ENCODE results near the gene HTRA3.

DNA sequence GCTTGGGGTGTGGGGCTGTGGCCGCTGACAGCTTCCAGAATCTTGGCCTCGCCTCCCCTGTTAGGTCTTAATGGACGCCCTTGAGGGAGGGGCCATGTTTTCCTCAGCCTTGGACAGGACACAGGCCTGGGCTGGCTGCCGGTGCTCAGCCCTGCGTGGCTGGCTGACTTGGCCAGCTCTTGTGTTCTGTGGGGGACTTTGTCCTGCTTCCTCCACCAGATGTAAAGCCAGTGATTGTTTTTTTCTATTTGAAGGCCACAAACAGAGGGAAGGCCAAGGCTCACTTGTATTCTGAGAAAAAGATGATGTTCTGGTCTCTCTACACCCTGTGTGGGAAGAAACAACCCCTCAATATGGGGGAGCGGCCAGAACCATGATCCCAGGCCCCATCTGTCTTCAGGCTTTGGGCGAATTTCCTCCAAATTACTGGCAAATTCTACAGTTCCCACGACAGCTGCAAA is 71.3 kb downstream of the HTRA3 start:
- TF ChIP-seq RAD21 (conservative IDR thresholded peaks at IDR 0.05) (no peak), SMC3 (conservative IDR thresholded peaks at IDR 0.05; ENCODE audit: poor library complexity) (no peak), EZH2 (IDR thresholded peaks at IDR 0.05; ENCODE audit: borderline replicate concordance, insufficient read depth, low read length, poor library complexity, severe bottlenecking) (no peak), EP300 (conservative IDR thresholded peaks at IDR 0.05; ENCODE audit: poor library complexity, severe bottlenecking) (no peak)
- TF ChIP-seq, protein P1, sequence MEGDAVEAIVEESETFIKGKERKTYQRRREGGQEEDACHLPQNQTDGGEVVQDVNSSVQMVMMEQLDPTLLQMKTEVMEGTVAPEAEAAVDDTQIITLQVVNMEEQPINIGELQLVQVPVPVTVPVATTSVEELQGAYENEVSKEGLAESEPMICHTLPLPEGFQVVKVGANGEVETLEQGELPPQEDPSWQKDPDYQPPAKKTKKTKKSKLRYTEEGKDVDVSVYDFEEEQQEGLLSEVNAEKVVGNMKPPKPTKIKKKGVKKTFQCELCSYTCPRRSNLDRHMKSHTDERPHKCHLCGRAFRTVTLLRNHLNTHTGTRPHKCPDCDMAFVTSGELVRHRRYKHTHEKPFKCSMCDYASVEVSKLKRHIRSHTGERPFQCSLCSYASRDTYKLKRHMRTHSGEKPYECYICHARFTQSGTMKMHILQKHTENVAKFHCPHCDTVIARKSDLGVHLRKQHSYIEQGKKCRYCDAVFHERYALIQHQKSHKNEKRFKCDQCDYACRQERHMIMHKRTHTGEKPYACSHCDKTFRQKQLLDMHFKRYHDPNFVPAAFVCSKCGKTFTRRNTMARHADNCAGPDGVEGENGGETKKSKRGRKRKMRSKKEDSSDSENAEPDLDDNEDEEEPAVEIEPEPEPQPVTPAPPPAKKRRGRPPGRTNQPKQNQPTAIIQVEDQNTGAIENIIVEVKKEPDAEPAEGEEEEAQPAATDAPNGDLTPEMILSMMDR (IDR thresholded peaks at IDR 0.05; ENCODE audit: poor library complexity, severe bottlenecking), result no peak

Measured in neural cell (in vitro differentiated cells).